Caco-2 (cell line): ENCODE measurements around the gene PAAF1. TPM values are rescaled to one million over a fixed set of nuclear protein-coding genes. Genes with fewer than 3 reads are reported as not detected.

Experiments used
- BruUV-seq: library from RNA; stranded (reverse); fragments of 400-500 nt; replicated peaks from 2 replicates; lab custom pipeline; 2021; lab: Mats Ljungman, UMichigan
- CTCF ChIA-PET: fragments of 300-600 bp; sonication (Branson Sonifier 250); formaldehyde crosslinking; loops from one replicate; lab custom pipeline; 2022; ENCODE audit warnings: antibody characterized with exemption; lab: Charles Lee
- POLR2A ChIA-PET: fragments of 300-600 bp; sonication (Branson Sonifier 250); formaldehyde crosslinking; loops from one replicate; lab custom pipeline; 2022; ENCODE audit warnings: antibody characterized with exemption; lab: Charles Lee
- DNase-seq, 2 experiments: peaks; one replicate each; pipeline versions ENCODE4 v3.0.0 to v3.0.0-alpha.2; 2020 to 2022
- H3K27me3 ChIP-seq: replicated peaks from 2 replicates; pipeline ENCODE4 v1.6.0; 2011; ENCODE audit warnings: low read length; ENCODE audit not compliant: control insufficient read depth, insufficient read depth
- H3K36me3 ChIP-seq: 2 replicates; pipeline ENCODE4 v1.5.1; 2011; ENCODE audit warnings: low read length; ENCODE audit not compliant: control insufficient read depth, insufficient read depth
- H3K4me1 ChIP-seq: fragments of 250-450 bp; sonication (Bioruptor Pico); 2 replicates; pipeline ENCODE4 v1.5.1; 2020; ENCODE audit warnings: mild to moderate bottlenecking
- H3K4me3 ChIP-seq: 2 replicates; pipeline ENCODE4 v1.5.1; 2011; ENCODE audit warnings: low read depth, mild to moderate bottlenecking, control low read depth, low read length
- H3K9me3 ChIP-seq: fragments of 250-450 bp; sonication (Bioruptor Pico); 2 replicates; pipeline ENCODE4 v1.5.1; 2020; ENCODE audit warnings: mild to moderate bottlenecking, moderate library complexity
- H3K27ac Mint-ChIP-seq: one replicate; pipeline ENCODE4 v1.8.0; 2022; ENCODE audit warnings: mixed read lengths; ENCODE audit not compliant: unreplicated experiment
- H3K27me3 Mint-ChIP-seq: one replicate; pipeline ENCODE4 v1.8.0; 2022; ENCODE audit warnings: mixed read lengths; ENCODE audit not compliant: insufficient read depth, unreplicated experiment
- H3K36me3 Mint-ChIP-seq: one replicate; pipeline ENCODE4 v1.8.0; 2022; ENCODE audit warnings: mild to moderate bottlenecking, mixed read lengths; ENCODE audit not compliant: insufficient read depth, unreplicated experiment
- H3K4me1 Mint-ChIP-seq: one replicate; pipeline ENCODE4 v1.8.0; 2022; ENCODE audit warnings: low read depth, mixed read lengths; ENCODE audit not compliant: unreplicated experiment
- H3K4me3 Mint-ChIP-seq: one replicate; pipeline ENCODE4 v1.8.0; 2022; ENCODE audit warnings: mild to moderate bottlenecking, moderate library complexity, mixed read lengths; ENCODE audit not compliant: unreplicated experiment
- H3K9me3 Mint-ChIP-seq: one replicate; pipeline ENCODE4 v1.8.0; 2022; ENCODE audit warnings: mixed read lengths; ENCODE audit not compliant: unreplicated experiment
- CTCF ChIP-seq, 2 experiments: fragments of 200-600 bp in 1 of 2; IDR thresholded peaks; 1 replicate in 1 of 2; 2 replicates in 1 of 2; pipeline versions ENCODE4 v1.5.1 to v1.8.0; 2011 to 2022; ENCODE audit warnings: antibody characterized with exemption in 1 of 2, control low read depth in 1 of 2, inconsistent platforms in 1 of 2, low read depth in 1 of 2, low read length in 1 of 2, mild to moderate bottlenecking in 1 of 2, moderate library complexity in 1 of 2; ENCODE audit not compliant: insufficient read depth in 1 of 2, severe bottlenecking in 1 of 2, unreplicated experiment in 1 of 2
- intact Hi-C: fragments of 100-400 bp; cut with micrococcal nuclease; formaldehyde crosslinking; loops from one replicate; pipeline ENCODE4 v1.10.0; 2022; ENCODE audit not compliant: unreplicated experiment
- total RNA-seq: library from RNA; stranded (reverse); gene quantifications from 2 replicates; pipeline ENCODE4 v1.2.3, GENCODE V29; 2022

The PAAF1 gene
- total RNA-seq, 1 experiment from 2014 or later = 51.6 TPM

- Histone ChIP-seq H3K27me3 (no peaks in the 10 kb centered on the region), H3K36me3 (peaks cover 1% of the 10 kb centered on the region; the same call in 1 of the 2 replicates), H3K9me3 (no peaks in the 10 kb centered on the region), H3K4me1 (no peaks in the 10 kb centered on the region), H3K4me3 (no peak overlapping the region)
- Mint-ChIP-seq H3K4me3 (no peak overlapping the region), H3K36me3 (peaks cover 23% of the 10 kb centered on the region), H3K27me3 (no peaks in the 10 kb centered on the region), H3K27ac (no peak overlapping the region), H3K4me1 (no peaks in the 10 kb centered on the region), H3K9me3 (no peaks in the 10 kb centered on the region)
- ChIA-PET CTCF (interaction anchor here (0.7 kb wide), 1 partner anchor 72 kb away, joined by 5 read pairs; no protein-coding TSS in a partner anchor), POLR2A (no interaction called here)
- no peak for DNase-seq
- TF ChIP-seq CTCF (IDR thresholded peaks at IDR 0.05; ENCODE audit: insufficient read depth in 1 of 2, low read depth in 1 of 2, low read length in 1 of 2, severe bottlenecking in 1 of 2, unreplicated experiment in 1 of 2) = no peak
- intact Hi-C loops = no loop called here
- BruUV-seq = no TSS peak
These were observed 17.1 kb upstream of the PAAF1 start for GRCh38 chr11:73859671-73860070.

GRCh38 chr11:73860202-73860601 is 16.6 kb upstream of the PAAF1 start:
- no peaks in the 10 kb centered on the region for H3K27me3 ChIP-seq
- BruUV-seq = no TSS peak
- intact Hi-C loops = no loop called here
- ChIA-PET CTCF (no interaction called here), POLR2A (no interaction called here)
- Mint-ChIP-seq H3K27me3 (no peaks in the 10 kb centered on the region), H3K27ac (no peak overlapping the region), H3K9me3 (no peaks in the 10 kb centered on the region), H3K4me1 (no peaks in the 10 kb centered on the region), H3K36me3 (peaks cover 24% of the 10 kb centered on the region), H3K4me3 (no peak overlapping the region)
- H3K36me3 ChIP-seq = peaks cover 1% of the 10 kb centered on the region; the same call in 1 of the 2 replicates
- no peak for TF ChIP-seq CTCF (IDR thresholded peaks at IDR 0.05; ENCODE audit: insufficient read depth in 1 of 2, low read depth in 1 of 2, low read length in 1 of 2, severe bottlenecking in 1 of 2, unreplicated experiment in 1 of 2)
- no peaks in the 10 kb centered on the region for H3K9me3 ChIP-seq
- H3K4me3 ChIP-seq = no peak overlapping the region
- no peaks in the 10 kb centered on the region for H3K4me1 ChIP-seq
- no peak for DNase-seq

GRCh38 chr11:73862986-73863385 is 13.8 kb upstream of the PAAF1 start:
- no peak for DNase-seq
- Mint-ChIP-seq H3K4me3 (no peak overlapping the region), H3K27me3 (no peaks in the 10 kb centered on the region), H3K36me3 (peaks cover 33% of the 10 kb centered on the region), H3K4me1 (no peaks in the 10 kb centered on the region), H3K9me3 (no peaks in the 10 kb centered on the region), H3K27ac (no peak overlapping the region)
- Histone ChIP-seq H3K9me3 (no peaks in the 10 kb centered on the region), H3K27me3 (no peaks in the 10 kb centered on the region), H3K4me1 (0 out of 2 replicates have a peak, but pooled peaks cover 8% of the 10 kb centered on the region), H3K4me3 (no peak overlapping the region), H3K36me3 (0 out of 2 replicates have a peak, but pooled peaks cover 1% of the 10 kb centered on the region)
- POLR2A ChIA-PET = no interaction called here
- CTCF ChIA-PET = no interaction called here
- TF ChIP-seq CTCF (IDR thresholded peaks at IDR 0.05; ENCODE audit: insufficient read depth in 1 of 2, low read depth in 1 of 2, low read length in 1 of 2, severe bottlenecking in 1 of 2, unreplicated experiment in 1 of 2) = no peak
- intact Hi-C loops = no loop called here
- no TSS peak for BruUV-seq
